GM23248 (cell line): ENCODE results near the gene SEMA6A.

ENCODE experiments used
- EZH2 ChIP-seq: fragments of 200-600 bp; sonication (generic); IDR thresholded peaks from 2 replicates; pipeline ENCODE4 v1.6.1; 2018; ENCODE audit warnings: antibody characterized with exemption, mild to moderate bottlenecking; ENCODE audit not compliant: insufficient read depth, poor library complexity, severe bottlenecking
- EZH2phosphoT487 ChIP-seq: fragments of 200-600 bp; sonication (generic); IDR thresholded peaks from 2 replicates; pipeline ENCODE4 v1.6.1; 2018; ENCODE audit warnings: antibody characterized with exemption, moderate library complexity, mild to moderate bottlenecking, low read depth; ENCODE audit not compliant: insufficient read depth

DNA sequence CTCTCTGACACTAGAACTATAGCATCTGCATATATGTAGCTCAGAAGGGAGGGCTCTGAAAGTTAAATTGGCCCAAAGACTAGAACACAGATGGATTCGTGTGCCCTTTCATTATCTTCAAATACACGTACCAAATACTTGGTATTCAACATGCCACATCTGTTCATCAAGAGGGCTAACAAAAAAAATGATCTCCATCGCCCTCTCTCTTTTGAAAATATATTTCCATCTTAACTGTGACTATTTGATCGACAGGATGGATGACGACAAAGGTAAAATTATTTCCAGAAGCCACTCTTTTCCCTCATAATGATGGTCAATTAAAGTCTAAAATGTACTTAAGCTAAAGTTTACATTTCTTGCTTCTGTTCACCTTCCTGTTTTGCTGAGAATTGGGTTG lies 77.0 kb downstream of the SEMA6A start:
- TF ChIP-seq EZH2 (no peak), EZH2phosphoT487 (no peak)
